Measurements from ENCODE around the gene PTPN3. TPM values are rescaled to one million over a fixed set of nuclear protein-coding genes. Genes with fewer than 3 reads are reported as not detected.

Gene PTPN3
- total RNA-seq, 1 experiment from 2014 or later, result 20.8 TPM

DNA sequence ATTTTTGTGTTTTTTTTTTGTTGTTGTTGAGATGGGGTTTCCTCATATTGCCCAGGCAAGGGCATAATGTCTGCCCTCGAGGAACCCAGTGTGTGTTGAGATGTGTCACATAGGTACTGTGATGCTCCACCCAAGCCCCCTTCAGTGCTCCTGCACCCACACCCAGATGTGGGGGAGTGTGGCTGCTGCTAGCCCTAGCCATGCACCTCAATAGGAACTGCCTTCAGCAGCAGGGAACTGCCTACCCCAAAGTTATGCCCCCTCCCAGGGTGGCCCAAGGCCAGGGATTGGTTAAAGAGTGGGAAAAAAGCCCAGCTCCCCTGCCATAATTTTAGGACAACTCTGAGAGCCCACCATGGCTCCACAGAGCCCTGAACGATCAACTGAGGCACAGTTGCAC, 143.9 kb downstream of the PTPN3 start:
- H3K27me3 ChIP-seq (ENCODE audit: insufficient read depth, low read length), result no peaks in the 10 kb centered on the region
- intact Hi-C loops (cut with micrococcal nuclease), result no loop called here
- no peak overlapping the region for H3K9ac ChIP-seq (ENCODE audit: low read length)
- TF ChIP-seq FOSL1 (IDR thresholded peaks at IDR 0.05; ENCODE audit: low read depth), result no peak
- no peak for TF ChIP-seq EGR1 (IDR thresholded peaks at IDR 0.05; ENCODE audit: low read depth)
- TF ChIP-seq SIN3A (IDR thresholded peaks at IDR 0.05; ENCODE audit: low read depth), result no peak
- TF ChIP-seq POLR2A (IDR thresholded peaks at IDR 0.05; ENCODE audit: borderline replicate concordance, extremely low read depth, insufficient read depth, insufficient read length), result no peak
- TF ChIP-seq ZFX (IDR thresholded peaks at IDR 0.05), result no peak
- no peak for DNase-seq (ENCODE audit: low read depth, low spot score)
- H3K9me3 ChIP-seq (ENCODE audit: control insufficient read depth in 1 of 2, insufficient read depth in 1 of 2, low read depth in 1 of 2, low read length in 2 of 2), result no peaks in the 10 kb centered on the region
- no peak for ATAC-seq
- BruUV-seq (replicated peaks), result no TSS peak
- no peak overlapping the region for H2AFZ ChIP-seq (ENCODE audit: low read depth, low read length, poor library complexity, severe bottlenecking)
- CTCF ChIA-PET, result interaction anchor here (1.2 kb wide), 1 partner anchor 9 kb away, joined by 6 read pairs; no protein-coding TSS in a partner anchor
- POLR2A ChIA-PET, result no interaction called here
- H3K36me3 ChIP-seq (ENCODE audit: control insufficient read depth in 1 of 2, insufficient read depth in 2 of 2, low read length in 2 of 2), result no peaks in the 10 kb centered on the region
- no peaks in the 10 kb centered on the region for H4K20me1 ChIP-seq (ENCODE audit: insufficient read depth)
- no peaks in the 10 kb centered on the region; the same call in 1 of the 2 replicates for H3K9me2 ChIP-seq (ENCODE audit: insufficient read depth)
- peaks cover 0 to 8% of the 10 kb centered on the region in 2 experiments; a peak in 2 of 4 replicates for H3K4me1 ChIP-seq (ENCODE audit: control insufficient read depth in 1 of 2, insufficient read depth in 2 of 2, low read length in 2 of 2)
- no peak overlapping the region for H3K27ac ChIP-seq (ENCODE audit: low read depth, low read length)
- no peak overlapping the region for H3K4me2 ChIP-seq (ENCODE audit: low read length)
- no peak overlapping the region for H3K4me3 ChIP-seq (replicated peaks in 1 of 2; ENCODE audit: low read depth in 1 of 2, low read length in 2 of 2)
- RAD21 ChIA-PET (ENCODE audit: low non-redundant PET in 1 of 2, low total read pairs in 2 of 2, uncharacterized antibody in 2 of 2, unreplicated experiment in 2 of 2), result no interaction called here
- H3K79me2 ChIP-seq (ENCODE audit: insufficient read depth, low read length), result no peaks in the 10 kb centered on the region

DNA sequence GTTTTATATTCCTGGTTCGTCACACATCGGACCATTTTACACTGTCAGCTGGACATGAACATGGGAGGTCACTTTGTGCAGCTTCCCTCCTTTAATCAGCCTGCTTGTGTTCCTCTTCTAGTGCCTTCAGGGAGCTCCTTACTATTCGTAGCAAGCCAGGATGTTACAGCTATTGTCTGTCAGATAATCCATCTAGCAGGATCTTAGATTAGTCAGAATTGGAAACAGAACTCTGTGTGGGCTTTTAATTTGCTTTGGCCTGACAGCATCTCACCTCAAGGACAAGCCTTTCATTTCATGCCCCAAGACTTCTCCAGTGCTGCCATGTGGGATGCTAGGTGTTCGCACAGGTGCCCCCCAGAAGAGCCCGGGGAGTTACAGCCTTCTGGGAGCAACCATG, 147.1 kb downstream of the PTPN3 start:
- Histone ChIP-seq H3K4me1 (ENCODE audit: control insufficient read depth in 1 of 2, insufficient read depth in 2 of 2, low read length in 2 of 2) (peaks cover 0 to 16% of the 10 kb centered on the region in 2 experiments; a peak in 3 of 4 replicates), H3K36me3 (ENCODE audit: control insufficient read depth in 1 of 2, insufficient read depth in 2 of 2, low read length in 2 of 2) (no peaks in the 10 kb centered on the region), H3K27me3 (ENCODE audit: insufficient read depth, low read length) (no peaks in the 10 kb centered on the region), H3K9ac (ENCODE audit: low read length) (no peak overlapping the region), H3K79me2 (ENCODE audit: insufficient read depth, low read length) (no peaks in the 10 kb centered on the region), H3K4me2 (ENCODE audit: low read length) (no peak overlapping the region), H2AFZ (ENCODE audit: low read depth, low read length, poor library complexity, severe bottlenecking) (no peak overlapping the region), H3K27ac (ENCODE audit: low read depth, low read length) (no peak overlapping the region), H3K9me2 (ENCODE audit: insufficient read depth) (no peaks in the 10 kb centered on the region; the same call in 1 of the 2 replicates), H4K20me1 (ENCODE audit: insufficient read depth) (no peaks in the 10 kb centered on the region), H3K4me3 (replicated peaks in 1 of 2; ENCODE audit: low read depth in 1 of 2, low read length in 2 of 2) (no peak overlapping the region), H3K9me3 (ENCODE audit: control insufficient read depth in 1 of 2, insufficient read depth in 1 of 2, low read depth in 1 of 2, low read length in 2 of 2) (no peaks in the 10 kb centered on the region)
- ChIA-PET RAD21 (ENCODE audit: low non-redundant PET in 1 of 2, low total read pairs in 2 of 2, uncharacterized antibody in 2 of 2, unreplicated experiment in 2 of 2) (no interaction called here), CTCF (no interaction called here), POLR2A (no interaction called here)
- ATAC-seq, result no peak
- no peak for DNase-seq (ENCODE audit: low read depth, low spot score)
- intact Hi-C loops (cut with micrococcal nuclease), result no loop called here
- TF ChIP-seq EZH2 (IDR thresholded peaks at IDR 0.05) (no peak), POLR2AphosphoS5 (IDR thresholded peaks at IDR 0.05; ENCODE audit: low read depth, low read length) (no peak), ZFX (IDR thresholded peaks at IDR 0.05) (no peak), EZH2phosphoT487 (IDR thresholded peaks at IDR 0.05; ENCODE audit: borderline replicate concordance) (no peak)
- BruUV-seq (replicated peaks), result no TSS peak

All from HCT116 (cell line).